ENCODE results near the gene PPA2.

GRCh38 chr4:105469736-105470135, 4.1 kb downstream of the PPA2 start:
- TF ChIP-seq CTCF (IDR thresholded peaks at IDR 0.05): no peak
- no peak for TF ChIP-seq POLR2AphosphoS5 (IDR thresholded peaks at IDR 0.05; ENCODE audit: insufficient read depth in 1 of 2, low read depth in 1 of 2)
- no peak for TF ChIP-seq POLR2A (IDR thresholded peaks at IDR 0.05)

All from vagina (tissue), 2 donors.